ENCODE data around the gene DPF3. TPM values are rescaled to one million over a fixed set of nuclear protein-coding genes. Genes with fewer than 3 reads are reported as not detected.
A peak's percentile ranks its signal among the peaks of the same experiment; 100 is the strongest.

Gene DPF3
- total and polyA plus RNA-seq, 2 donors (not counting 1 experiment from before 2014, with no cell fraction given): 3.4 to 10.2 TPM

DNA sequence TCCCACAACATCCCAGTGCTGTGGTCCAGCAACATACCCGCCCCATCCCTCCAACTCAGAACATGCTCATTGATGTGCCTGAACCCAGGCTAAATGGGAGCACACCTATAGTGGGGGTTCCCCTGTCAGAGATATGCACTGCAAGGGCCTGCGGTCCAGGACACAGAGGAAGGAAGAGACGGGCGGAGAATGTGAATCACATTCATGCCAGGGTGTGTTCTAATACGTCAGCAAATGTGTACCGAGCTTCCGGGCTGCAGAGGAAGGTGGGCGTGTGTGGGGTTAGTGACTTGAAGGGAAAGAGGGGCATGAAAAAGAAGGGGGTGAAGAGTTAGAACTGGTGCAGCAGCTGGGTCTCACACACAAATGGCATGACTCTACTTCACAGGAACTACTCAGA is 83.7 kb downstream of the DPF3 start:
- peak overlapping the region; percentile 72 for H3K27ac Mint-ChIP-seq
- Histone ChIP-seq H4K20me1 (ENCODE audit: control insufficient read depth, insufficient read depth, low read length, poor library complexity, severe bottlenecking) (no peaks in the 10 kb centered on the region), H3K9me3 (ENCODE audit: control extremely low read depth in 1 of 3, control insufficient read depth in 2 of 3, insufficient read depth in 1 of 3, low read length in 2 of 3) (peaks cover 0 to 10% (median 0%) of the 10 kb centered on the region in 3 donors), H2AFZ (ENCODE audit: insufficient read depth, low read depth, low read length, poor library complexity, severe bottlenecking) (no peak overlapping the region), H3K79me2 (ENCODE audit: control insufficient read depth, insufficient read depth, low read length) (peaks cover 37% of the 10 kb centered on the region), H3K9ac (ENCODE audit: low read length) (no peak overlapping the region), H3K4me1 (ENCODE audit: control insufficient read depth in 2 of 2, insufficient read depth in 2 of 2, low read length in 2 of 2) (peaks cover 0 to 8% of the 10 kb centered on the region in 2 donors), H3K4me2 (replicated peaks; ENCODE audit: low read depth, low read length, poor library complexity, severe bottlenecking) (no peak overlapping the region), H3K27ac (ENCODE audit: low read length in 2 of 2) (no peak overlapping the region), H3K4me3 (ENCODE audit: control extremely low read depth in 1 of 5, extremely low read depth in 1 of 5, insufficient read depth in 1 of 5, low read depth in 2 of 5, low read length in 4 of 5) (no peak overlapping the region), H3K36me3 (replicated peaks in 1 of 2; ENCODE audit: control extremely low read depth in 1 of 2, control insufficient read depth in 1 of 2, extremely low read depth in 1 of 2, insufficient read depth in 2 of 2, low read length in 1 of 2) (no peaks in the 10 kb centered on the region), H3K27me3 (replicated peaks in 1 of 4; ENCODE audit: control extremely low read depth in 1 of 4, control insufficient read depth in 3 of 4, insufficient read depth in 4 of 4, low read length in 3 of 4) (no peaks in the 10 kb centered on the region)
- POLR2A ChIA-PET: no interaction called here
- peak overlapping the region; percentile 20 for H3K4me3 Mint-ChIP-seq
- peaks cover 28% of the 10 kb centered on the region for H3K4me1 Mint-ChIP-seq
- H3K27me3 Mint-ChIP-seq: no peaks in the 10 kb centered on the region
- no peaks in the 10 kb centered on the region for H3K9me3 Mint-ChIP-seq (ENCODE audit: insufficient read depth)
- ATAC-seq (ENCODE audit: low read depth): peak; percentile 47
- no peak for DNase-seq
- WGBS (ENCODE audit: insufficient coverage): 96% methylated on average over 8 of the region's 8 CpGs
- TF ChIP-seq EZH2 (IDR thresholded peaks at IDR 0.05; ENCODE audit: borderline replicate concordance, insufficient read depth, low read depth, low read length, poor library complexity, severe bottlenecking): no peak
- TF ChIP-seq, protein P1, sequence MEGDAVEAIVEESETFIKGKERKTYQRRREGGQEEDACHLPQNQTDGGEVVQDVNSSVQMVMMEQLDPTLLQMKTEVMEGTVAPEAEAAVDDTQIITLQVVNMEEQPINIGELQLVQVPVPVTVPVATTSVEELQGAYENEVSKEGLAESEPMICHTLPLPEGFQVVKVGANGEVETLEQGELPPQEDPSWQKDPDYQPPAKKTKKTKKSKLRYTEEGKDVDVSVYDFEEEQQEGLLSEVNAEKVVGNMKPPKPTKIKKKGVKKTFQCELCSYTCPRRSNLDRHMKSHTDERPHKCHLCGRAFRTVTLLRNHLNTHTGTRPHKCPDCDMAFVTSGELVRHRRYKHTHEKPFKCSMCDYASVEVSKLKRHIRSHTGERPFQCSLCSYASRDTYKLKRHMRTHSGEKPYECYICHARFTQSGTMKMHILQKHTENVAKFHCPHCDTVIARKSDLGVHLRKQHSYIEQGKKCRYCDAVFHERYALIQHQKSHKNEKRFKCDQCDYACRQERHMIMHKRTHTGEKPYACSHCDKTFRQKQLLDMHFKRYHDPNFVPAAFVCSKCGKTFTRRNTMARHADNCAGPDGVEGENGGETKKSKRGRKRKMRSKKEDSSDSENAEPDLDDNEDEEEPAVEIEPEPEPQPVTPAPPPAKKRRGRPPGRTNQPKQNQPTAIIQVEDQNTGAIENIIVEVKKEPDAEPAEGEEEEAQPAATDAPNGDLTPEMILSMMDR (IDR thresholded peaks at IDR 0.05): no peak
- CTCF ChIA-PET: no interaction called here
- intact Hi-C loops (cut with micrococcal nuclease): no loop called here

DNA sequence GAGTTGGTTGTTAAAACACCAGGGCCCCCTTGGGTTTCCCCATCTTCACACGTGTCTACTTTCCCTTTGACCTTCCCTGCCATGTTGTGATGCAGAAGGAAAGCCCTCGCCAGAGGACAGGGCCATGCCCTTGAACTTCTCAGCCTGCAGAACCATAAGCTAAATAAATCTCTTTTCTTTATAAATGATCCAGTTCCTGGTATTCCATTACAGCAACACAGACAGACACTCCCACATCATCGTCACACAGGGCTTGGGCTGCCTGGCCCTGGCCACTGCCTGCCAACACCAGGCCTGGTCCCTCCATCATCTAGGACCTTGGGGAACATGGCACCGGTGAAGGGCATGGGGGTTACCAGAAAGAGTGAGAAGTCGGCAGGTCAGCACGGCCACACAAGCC is 84.8 kb downstream of the DPF3 start:
- Histone ChIP-seq H3K4me1 (ENCODE audit: control insufficient read depth in 2 of 2, insufficient read depth in 2 of 2, low read length in 2 of 2) (peaks cover 0 to 8% of the 10 kb centered on the region in 2 donors), H3K4me2 (replicated peaks; ENCODE audit: low read depth, low read length, poor library complexity, severe bottlenecking) (no peak overlapping the region), H3K79me2 (ENCODE audit: control insufficient read depth, insufficient read depth, low read length) (peaks cover 35% of the 10 kb centered on the region), H3K9ac (ENCODE audit: low read length) (no peak overlapping the region), H3K4me3 (ENCODE audit: control extremely low read depth in 1 of 5, extremely low read depth in 1 of 5, insufficient read depth in 1 of 5, low read depth in 2 of 5, low read length in 4 of 5) (no peak overlapping the region), H3K9me3 (ENCODE audit: control extremely low read depth in 1 of 3, control insufficient read depth in 2 of 3, insufficient read depth in 1 of 3, low read length in 2 of 3) (peaks cover 0 to 10% (median 0%) of the 10 kb centered on the region in 3 donors), H3K36me3 (replicated peaks in 1 of 2; ENCODE audit: control extremely low read depth in 1 of 2, control insufficient read depth in 1 of 2, extremely low read depth in 1 of 2, insufficient read depth in 2 of 2, low read length in 1 of 2) (no peaks in the 10 kb centered on the region), H2AFZ (ENCODE audit: insufficient read depth, low read depth, low read length, poor library complexity, severe bottlenecking) (no peak overlapping the region), H3K27ac (ENCODE audit: low read length in 2 of 2) (no peak overlapping the region), H4K20me1 (ENCODE audit: control insufficient read depth, insufficient read depth, low read length, poor library complexity, severe bottlenecking) (no peaks in the 10 kb centered on the region), H3K27me3 (replicated peaks in 1 of 4; ENCODE audit: control extremely low read depth in 1 of 4, control insufficient read depth in 3 of 4, insufficient read depth in 4 of 4, low read length in 3 of 4) (no peaks in the 10 kb centered on the region)
- 76% methylated on average over 6 of the region's 6 CpGs for WGBS (ENCODE audit: insufficient coverage)
- no peaks in the 10 kb centered on the region for H3K27me3 Mint-ChIP-seq
- CTCF ChIA-PET: no interaction called here
- peaks cover 25% of the 10 kb centered on the region for H3K4me1 Mint-ChIP-seq
- H3K4me3 Mint-ChIP-seq: no peak overlapping the region
- TF ChIP-seq EZH2 (IDR thresholded peaks at IDR 0.05; ENCODE audit: borderline replicate concordance, insufficient read depth, low read depth, low read length, poor library complexity, severe bottlenecking): no peak
- TF ChIP-seq, protein P1 (IDR thresholded peaks at IDR 0.05): no peak
- DNase-seq (no peak), ATAC-seq (ENCODE audit: low read depth) (no peak)
- H3K9me3 Mint-ChIP-seq (ENCODE audit: insufficient read depth): no peaks in the 10 kb centered on the region
- intact Hi-C loops (cut with micrococcal nuclease): no loop called here
- POLR2A ChIA-PET: no interaction called here
- no peak overlapping the region for H3K27ac Mint-ChIP-seq

Measured in B cell (primary cell).